EH (cell line): ENCODE results near the gene MAP3K19.
"Not testable (repeated sequence)": the region's sequence is repeated elsewhere in the genome, so short reads cannot be mapped to it uniquely, and the experiment has no call there.

Experiments
- DNase-seq: peaks from one replicate; pipeline ENCODE4 v3.0.0-alpha.2; 2015; ENCODE audit warnings: low read depth

Gene MAP3K19

GRCh38 chr2:135047300-135047699 lies at the start of gene MAP3K19:
MAP3K19 (minus strand) TSS chr2:135047447; CDS start chr2:135024647, 22,800 bp downstream.
- DNase-seq = no peak

DNA sequence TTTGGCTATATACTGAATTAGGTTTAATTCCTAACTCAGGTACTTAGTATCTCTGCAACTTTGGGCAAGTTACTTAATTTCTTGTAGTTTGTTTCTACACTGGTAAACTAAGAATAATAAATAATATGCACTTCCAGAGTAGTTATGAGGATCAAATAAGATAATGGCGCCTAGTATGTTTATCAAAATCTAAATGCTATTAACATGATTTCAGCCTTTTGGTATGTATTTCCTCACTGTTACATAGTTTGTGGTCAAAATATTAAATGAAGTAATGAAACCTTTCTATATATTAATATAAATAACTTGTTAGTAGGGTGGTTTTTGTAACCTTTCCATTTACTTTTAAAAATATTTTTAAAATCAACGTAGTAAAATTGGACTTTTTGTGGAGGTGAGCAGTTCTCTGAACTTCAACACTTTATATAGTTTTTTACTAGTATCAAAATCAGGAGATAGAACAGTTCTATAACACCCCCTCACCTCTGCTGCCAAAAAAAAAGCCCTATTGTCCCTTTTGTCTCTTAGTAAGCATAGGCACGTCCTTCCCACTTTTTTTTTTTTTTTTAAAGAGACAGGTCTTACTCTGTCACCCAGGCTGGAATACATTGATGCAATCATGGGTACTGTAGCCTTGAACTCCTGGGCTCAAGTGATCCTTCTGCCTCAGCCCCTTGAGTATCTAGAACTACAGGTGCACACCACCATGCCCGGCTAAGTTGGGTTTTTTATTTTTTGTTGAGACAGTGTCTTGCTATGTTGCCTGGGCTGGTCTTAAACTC lies 49.6 kb upstream of the MAP3K19 start:
- DNase-seq = peak; percentile 22

GRCh38 chr2:135095591-135095990 lies 48.3 kb upstream of the MAP3K19 start:
- DNase-seq = no peak

- DNase-seq = no peak
Measured at GRCh38 chr2:135094508-135094907, 47.3 kb upstream of the MAP3K19 start.

DNA sequence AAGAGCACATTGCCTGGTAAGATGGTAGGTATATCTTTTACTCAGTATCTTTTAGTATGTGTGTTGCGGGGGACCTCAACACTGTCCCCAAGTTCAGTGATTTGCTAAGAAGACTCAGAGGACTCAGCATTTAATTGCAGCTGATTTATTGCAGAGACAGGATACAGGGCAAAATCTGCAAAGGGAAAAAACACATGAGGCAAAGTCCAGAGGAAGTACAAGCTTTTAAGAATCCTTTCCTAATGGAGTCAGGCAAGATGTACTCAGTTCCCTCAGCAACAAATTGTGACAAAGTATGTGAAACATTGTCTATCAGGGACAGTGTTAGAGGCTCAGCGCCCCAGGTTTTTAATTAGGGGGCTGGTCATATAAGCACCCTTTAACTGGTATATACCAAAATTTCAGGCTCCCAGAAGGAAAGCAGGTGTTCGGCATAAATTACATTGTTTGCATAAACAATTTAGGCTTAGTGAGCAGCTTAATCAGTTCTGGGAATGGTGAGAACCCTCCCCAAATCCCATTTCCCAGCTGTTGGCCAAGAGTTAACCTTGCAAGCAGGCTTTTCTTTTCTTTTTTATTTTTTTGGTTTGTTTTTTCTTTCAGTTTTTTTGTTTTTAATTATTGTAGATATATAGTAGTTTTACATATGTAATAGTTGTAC lies 46.6 kb upstream of the MAP3K19 start:
- no peak for DNase-seq

- DNase-seq = peak; percentile 55
Measured at GRCh38 chr2:135093193-135093592, 45.9 kb upstream of the MAP3K19 start.

DNA sequence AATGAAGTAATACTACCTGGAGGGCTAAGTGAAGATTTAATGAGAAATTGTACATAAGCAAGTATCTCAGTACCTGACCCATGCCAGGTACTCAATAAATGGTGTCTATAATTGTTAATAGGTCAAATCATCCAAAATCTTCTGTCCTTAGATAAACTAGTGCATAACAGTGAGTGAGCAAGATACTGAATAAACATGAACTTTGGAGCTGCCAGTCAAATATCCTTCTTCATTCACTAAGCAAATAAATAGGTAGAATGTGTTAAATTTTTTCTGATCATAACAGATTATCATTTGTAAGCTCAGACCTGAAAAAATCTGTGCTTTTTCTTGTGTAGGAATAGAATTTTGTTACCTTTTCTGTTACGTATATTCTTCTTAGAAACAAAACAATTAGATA lies 44.4 kb upstream of the MAP3K19 start:
- no peak for DNase-seq

DNA sequence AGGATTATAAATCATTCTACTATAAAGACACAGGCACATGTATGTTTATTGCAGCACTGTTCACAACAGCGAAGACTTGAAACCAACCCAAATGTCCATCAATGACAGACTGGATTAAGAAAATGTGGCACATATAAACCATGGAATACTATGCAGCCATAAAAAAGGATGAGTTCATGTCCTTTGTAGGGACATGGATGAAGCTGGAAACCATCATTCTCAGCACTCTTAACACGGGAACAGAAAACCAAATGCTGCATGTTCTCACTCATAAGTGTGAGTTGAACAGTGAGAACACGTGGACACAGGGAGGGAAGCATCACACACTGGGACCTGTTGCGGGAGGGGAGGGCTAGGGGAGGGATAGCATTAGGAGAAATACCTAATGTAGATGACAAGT lies 42.4 kb upstream of the MAP3K19 start:
- not testable (repeated sequence) for DNase-seq

GRCh38 chr2:135086222-135086621 lies 39.0 kb upstream of the MAP3K19 start:
- DNase-seq = no peak

DNA sequence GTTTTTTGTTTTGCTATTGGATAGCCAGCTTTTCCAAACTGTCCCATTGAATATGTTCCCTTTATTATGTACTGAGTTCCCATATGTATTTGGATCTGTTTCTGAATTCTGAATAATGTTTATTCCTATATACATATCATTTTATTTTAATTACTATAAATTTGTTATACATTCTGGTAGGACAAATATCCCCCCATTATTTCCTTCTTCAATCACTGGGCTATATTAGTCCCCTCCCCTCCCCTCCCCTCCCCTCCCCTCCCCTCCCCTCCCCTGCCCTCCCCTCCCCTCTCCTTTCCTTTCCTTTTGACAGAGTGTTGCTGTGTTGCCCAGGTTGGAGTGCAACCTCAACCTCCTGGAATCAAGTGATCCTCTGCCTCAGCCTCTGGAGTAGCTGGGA lies 31.2 kb upstream of the MAP3K19 start:
- no peak for DNase-seq

- no peak for DNase-seq
Measured at GRCh38 chr2:135076556-135076955, 29.3 kb upstream of the MAP3K19 start.

GRCh38 chr2:135074216-135074615 lies 27.0 kb upstream of the MAP3K19 start:
- DNase-seq = no peak

GRCh38 chr2:135072125-135072997 lies 25.1 kb upstream of the MAP3K19 start:
- DNase-seq = no peak

GRCh38 chr2:135066710-135067109 lies 19.5 kb upstream of the MAP3K19 start:
- DNase-seq = peak; percentile 83

DNA sequence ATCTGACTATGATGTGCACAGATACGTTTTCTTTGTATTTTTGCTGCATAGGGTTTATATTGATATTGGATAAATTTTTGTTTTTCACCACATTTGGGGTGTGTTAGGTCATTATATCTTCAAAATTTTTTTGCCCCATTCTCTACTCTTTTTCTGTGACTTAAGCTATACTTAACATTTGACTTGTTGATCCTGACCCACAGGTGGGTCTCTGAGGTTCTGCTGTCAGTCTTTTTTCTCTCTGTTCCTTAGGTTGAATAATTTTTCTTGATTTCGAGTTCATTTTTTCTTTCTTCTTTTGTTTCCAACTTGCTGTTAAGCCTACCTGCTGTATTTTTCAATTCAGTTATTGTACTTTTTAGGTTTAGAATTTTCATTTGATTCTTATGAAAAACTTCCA lies 16.9 kb upstream of the MAP3K19 start:
- no peak for DNase-seq

GRCh38 chr2:135063210-135063609 lies 16.0 kb upstream of the MAP3K19 start:
- DNase-seq = no peak

GRCh38 chr2:135059577-135059976 lies 12.3 kb upstream of the MAP3K19 start:
- DNase-seq = no peak

- DNase-seq = peak; percentile 15
Measured at GRCh38 chr2:135056790-135057189, 9.5 kb upstream of the MAP3K19 start.

- DNase-seq = peak; percentile 91
Measured at GRCh38 chr2:135055182-135055786, 8.0 kb upstream of the MAP3K19 start.

GRCh38 chr2:135052997-135053474 lies 5.8 kb upstream of the MAP3K19 start:
- DNase-seq = peak; percentile 37

DNA sequence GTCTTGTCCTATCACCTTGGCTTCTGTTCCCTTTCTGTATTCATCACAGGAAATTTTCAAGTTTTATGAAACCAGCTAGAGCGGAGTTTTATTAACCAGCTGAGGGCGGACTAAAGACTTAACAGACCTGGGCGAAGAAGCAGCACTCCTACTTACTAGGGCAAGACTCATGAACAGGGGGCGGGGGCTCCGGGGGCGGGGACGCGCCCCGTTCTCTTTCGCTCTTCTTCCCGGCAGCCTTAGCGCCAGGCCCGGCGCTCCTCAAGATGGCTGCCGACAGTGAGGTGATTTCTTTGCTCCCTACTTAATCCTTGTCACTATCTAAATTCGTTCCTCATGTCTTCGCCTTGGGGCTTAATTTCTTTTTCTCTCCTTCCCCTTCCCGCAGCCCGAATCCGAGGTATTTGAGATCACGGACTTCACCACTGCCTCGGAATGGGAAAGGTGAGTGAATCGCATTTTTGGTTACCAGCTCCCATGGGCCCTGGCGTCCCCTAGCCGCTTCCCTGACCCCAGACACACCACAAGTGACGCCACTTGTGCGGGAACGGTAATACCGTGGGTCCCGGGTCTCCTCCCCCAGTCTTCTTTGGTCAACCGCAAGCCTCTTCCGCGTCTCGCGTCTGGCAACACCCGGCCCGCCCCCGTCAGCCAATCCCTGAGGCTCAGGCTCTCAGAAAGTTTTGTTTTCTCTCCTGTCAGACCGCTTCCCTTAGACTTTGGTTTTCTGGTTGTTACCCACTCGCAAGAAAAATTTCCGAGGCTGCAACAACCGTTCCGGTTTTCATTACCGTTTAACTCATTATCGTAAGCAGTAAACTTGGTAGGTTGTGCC lies 5.0 kb upstream of the MAP3K19 start, which contains the start of gene RAB3GAP1:
RAB3GAP1 (plus strand) TSS at position 251 of the 835 bp plus-strand sequence; CDS start at position 267, 16 bp downstream.
- DNase-seq = peak; percentile 88
